ENCODE measurements around the gene SNAI3. TPM values are rescaled to one million over a fixed set of nuclear protein-coding genes. Genes with fewer than 3 reads are reported as not detected.

Gene SNAI3
- total RNA-seq, 1 experiment from 2014 or later = 9.1 TPM

DNA sequence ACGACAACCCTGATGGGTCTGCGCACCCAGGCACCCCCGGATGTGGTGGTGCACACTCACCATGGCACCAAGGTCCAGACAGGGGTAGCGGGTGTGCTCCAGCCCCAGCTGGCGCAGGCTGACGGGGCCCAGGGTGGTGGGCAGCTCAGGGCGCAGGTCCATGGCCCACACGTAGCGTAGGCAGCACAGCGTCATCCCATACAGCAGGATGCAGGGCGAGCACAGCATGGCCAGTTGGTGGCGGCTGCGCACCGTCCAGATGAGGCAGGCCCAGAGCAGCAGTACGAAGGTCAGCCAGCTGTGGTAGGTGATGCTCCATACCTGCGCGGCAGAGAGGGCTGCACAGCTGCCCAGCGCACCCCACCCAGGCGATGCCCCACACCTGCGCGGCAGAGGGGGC lies 49.8 kb upstream of the SNAI3 start:
- no peaks in the 10 kb centered on the region for H3K9me3 Mint-ChIP-seq
- no peak overlapping the region for H3K27ac Mint-ChIP-seq
- H3K4me1 Mint-ChIP-seq = no peaks in the 10 kb centered on the region
- ChIA-PET CTCF (interaction anchor here (2.1 to 4.1 kb wide), 5 partner anchors 11 to 431 kb away, joined by 36 to 185 read pairs (median 108); partner anchors contain the start of gene PIEZO1), POLR2A (no interaction called here)
- ATAC-seq (no peak), DNase-seq (ENCODE audit: low spot score) (no peak)
- H3K27me3 Mint-ChIP-seq (ENCODE audit: low read depth) = no peaks in the 10 kb centered on the region
- H3K4me3 Mint-ChIP-seq = no peak overlapping the region
- no peak for TF ChIP-seq GRHL2 (CRISPR knock-in tag; IDR thresholded peaks at IDR 0.05; ENCODE audit: insufficient replicate concordance, severe bottlenecking)
- TF ChIP-seq, protein P1, sequence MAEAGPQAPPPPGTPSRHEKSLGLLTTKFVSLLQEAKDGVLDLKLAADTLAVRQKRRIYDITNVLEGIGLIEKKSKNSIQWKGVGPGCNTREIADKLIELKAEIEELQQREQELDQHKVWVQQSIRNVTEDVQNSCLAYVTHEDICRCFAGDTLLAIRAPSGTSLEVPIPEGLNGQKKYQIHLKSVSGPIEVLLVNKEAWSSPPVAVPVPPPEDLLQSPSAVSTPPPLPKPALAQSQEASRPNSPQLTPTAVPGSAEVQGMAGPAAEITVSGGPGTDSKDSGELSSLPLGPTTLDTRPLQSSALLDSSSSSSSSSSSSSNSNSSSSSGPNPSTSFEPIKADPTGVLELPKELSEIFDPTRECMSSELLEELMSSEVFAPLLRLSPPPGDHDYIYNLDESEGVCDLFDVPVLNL (CRISPR knock-in tag; IDR thresholded peaks at IDR 0.05; ENCODE audit: borderline replicate concordance, low read depth) = no peak
- TF ChIP-seq, protein P2, sequence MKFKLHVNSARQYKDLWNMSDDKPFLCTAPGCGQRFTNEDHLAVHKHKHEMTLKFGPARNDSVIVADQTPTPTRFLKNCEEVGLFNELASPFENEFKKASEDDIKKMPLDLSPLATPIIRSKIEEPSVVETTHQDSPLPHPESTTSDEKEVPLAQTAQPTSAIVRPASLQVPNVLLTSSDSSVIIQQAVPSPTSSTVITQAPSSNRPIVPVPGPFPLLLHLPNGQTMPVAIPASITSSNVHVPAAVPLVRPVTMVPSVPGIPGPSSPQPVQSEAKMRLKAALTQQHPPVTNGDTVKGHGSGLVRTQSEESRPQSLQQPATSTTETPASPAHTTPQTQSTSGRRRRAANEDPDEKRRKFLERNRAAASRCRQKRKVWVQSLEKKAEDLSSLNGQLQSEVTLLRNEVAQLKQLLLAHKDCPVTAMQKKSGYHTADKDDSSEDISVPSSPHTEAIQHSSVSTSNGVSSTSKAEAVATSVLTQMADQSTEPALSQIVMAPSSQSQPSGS (CRISPR knock-in tag; IDR thresholded peaks at IDR 0.05; ENCODE audit: borderline replicate concordance, low read depth) = no peak
- TF ChIP-seq, protein P3, sequence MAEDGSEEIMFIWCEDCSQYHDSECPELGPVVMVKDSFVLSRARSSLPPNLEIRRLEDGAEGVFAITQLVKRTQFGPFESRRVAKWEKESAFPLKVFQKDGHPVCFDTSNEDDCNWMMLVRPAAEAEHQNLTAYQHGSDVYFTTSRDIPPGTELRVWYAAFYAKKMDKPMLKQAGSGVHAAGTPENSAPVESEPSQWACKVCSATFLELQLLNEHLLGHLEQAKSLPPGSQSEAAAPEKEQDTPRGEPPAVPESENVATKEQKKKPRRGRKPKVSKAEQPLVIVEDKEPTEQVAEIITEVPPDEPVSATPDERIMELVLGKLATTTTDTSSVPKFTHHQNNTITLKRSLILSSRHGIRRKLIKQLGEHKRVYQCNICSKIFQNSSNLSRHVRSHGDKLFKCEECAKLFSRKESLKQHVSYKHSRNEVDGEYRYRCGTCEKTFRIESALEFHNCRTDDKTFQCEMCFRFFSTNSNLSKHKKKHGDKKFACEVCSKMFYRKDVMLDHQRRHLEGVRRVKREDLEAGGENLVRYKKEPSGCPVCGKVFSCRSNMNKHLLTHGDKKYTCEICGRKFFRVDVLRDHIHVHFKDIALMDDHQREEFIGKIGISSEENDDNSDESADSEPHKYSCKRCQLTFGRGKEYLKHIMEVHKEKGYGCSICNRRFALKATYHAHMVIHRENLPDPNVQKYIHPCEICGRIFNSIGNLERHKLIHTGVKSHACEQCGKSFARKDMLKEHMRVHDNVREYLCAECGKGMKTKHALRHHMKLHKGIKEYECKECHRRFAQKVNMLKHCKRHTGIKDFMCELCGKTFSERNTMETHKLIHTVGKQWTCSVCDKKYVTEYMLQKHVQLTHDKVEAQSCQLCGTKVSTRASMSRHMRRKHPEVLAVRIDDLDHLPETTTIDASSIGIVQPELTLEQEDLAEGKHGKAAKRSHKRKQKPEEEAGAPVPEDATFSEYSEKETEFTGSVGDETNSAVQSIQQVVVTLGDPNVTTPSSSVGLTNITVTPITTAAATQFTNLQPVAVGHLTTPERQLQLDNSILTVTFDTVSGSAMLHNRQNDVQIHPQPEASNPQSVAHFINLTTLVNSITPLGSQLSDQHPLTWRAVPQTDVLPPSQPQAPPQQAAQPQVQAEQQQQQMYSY (CRISPR knock-in tag; IDR thresholded peaks at IDR 0.05) = no peak
- no peak for TF ChIP-seq ZNF416 (CRISPR knock-in tag; IDR thresholded peaks at IDR 0.05)
- TF ChIP-seq ZBTB21 (CRISPR knock-in tag; IDR thresholded peaks at IDR 0.05; ENCODE audit: borderline replicate concordance) = no peak
- TF ChIP-seq NFYB (CRISPR knock-in tag; conservative IDR thresholded peaks at IDR 0.05; ENCODE audit: low read depth) = no peak
- TF ChIP-seq SMAD4 (CRISPR knock-in tag; IDR thresholded peaks at IDR 0.05) = no peak
- TF ChIP-seq, protein P4, sequence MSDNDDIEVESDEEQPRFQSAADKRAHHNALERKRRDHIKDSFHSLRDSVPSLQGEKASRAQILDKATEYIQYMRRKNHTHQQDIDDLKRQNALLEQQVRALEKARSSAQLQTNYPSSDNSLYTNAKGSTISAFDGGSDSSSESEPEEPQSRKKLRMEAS (CRISPR knock-in tag; IDR thresholded peaks at IDR 0.05) = no peak
- TF ChIP-seq GTF2I (CRISPR knock-in tag; conservative IDR thresholded peaks at IDR 0.05) = no peak
- TF ChIP-seq RORB (CRISPR knock-in tag; IDR thresholded peaks at IDR 0.05) = no peak
- TF ChIP-seq ZNF138 (CRISPR knock-in tag; conservative IDR thresholded peaks at IDR 0.05) = no peak
- no peak for TF ChIP-seq MXD4 (CRISPR knock-in tag; IDR thresholded peaks at IDR 0.05; ENCODE audit: borderline replicate concordance)
- TF ChIP-seq FOXJ3 (CRISPR knock-in tag; IDR thresholded peaks at IDR 0.05; ENCODE audit: borderline replicate concordance) = no peak
- TF ChIP-seq ZNF232 (CRISPR knock-in tag; IDR thresholded peaks at IDR 0.05) = no peak
- TF ChIP-seq, protein P5, sequence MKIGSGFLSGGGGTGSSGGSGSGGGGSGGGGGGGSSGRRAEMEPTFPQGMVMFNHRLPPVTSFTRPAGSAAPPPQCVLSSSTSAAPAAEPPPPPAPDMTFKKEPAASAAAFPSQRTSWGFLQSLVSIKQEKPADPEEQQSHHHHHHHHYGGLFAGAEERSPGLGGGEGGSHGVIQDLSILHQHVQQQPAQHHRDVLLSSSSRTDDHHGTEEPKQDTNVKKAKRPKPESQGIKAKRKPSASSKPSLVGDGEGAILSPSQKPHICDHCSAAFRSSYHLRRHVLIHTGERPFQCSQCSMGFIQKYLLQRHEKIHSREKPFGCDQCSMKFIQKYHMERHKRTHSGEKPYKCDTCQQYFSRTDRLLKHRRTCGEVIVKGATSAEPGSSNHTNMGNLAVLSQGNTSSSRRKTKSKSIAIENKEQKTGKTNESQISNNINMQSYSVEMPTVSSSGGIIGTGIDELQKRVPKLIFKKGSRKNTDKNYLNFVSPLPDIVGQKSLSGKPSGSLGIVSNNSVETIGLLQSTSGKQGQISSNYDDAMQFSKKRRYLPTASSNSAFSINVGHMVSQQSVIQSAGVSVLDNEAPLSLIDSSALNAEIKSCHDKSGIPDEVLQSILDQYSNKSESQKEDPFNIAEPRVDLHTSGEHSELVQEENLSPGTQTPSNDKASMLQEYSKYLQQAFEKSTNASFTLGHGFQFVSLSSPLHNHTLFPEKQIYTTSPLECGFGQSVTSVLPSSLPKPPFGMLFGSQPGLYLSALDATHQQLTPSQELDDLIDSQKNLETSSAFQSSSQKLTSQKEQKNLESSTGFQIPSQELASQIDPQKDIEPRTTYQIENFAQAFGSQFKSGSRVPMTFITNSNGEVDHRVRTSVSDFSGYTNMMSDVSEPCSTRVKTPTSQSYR (CRISPR knock-in tag; IDR thresholded peaks at IDR 0.05) = no peak
- no peak for TF ChIP-seq TCF7 (CRISPR knock-in tag; IDR thresholded peaks at IDR 0.05; ENCODE audit: low read depth)
- H3K36me3 Mint-ChIP-seq = no peaks in the 10 kb centered on the region
